CD1c-positive myeloid dendritic cell (primary cell): ENCODE data around the gene COL23A1.
"Not testable (repeated sequence)": the region's sequence is repeated elsewhere in the genome, so short reads cannot be mapped to it uniquely, and the experiment has no call there.

Source experiments
- DNase-seq: peaks from one replicate; pipeline ENCODE4 v3.0.0-alpha.2; 2016; ENCODE audit errors: extremely low spot score

Gene COL23A1

GRCh38 chr5:178505639-178506407 is 84.4 kb downstream of the COL23A1 start:
- no peak for DNase-seq

GRCh38 chr5:178504340-178504960 is 85.7 kb downstream of the COL23A1 start:
- DNase-seq: no peak

DNA sequence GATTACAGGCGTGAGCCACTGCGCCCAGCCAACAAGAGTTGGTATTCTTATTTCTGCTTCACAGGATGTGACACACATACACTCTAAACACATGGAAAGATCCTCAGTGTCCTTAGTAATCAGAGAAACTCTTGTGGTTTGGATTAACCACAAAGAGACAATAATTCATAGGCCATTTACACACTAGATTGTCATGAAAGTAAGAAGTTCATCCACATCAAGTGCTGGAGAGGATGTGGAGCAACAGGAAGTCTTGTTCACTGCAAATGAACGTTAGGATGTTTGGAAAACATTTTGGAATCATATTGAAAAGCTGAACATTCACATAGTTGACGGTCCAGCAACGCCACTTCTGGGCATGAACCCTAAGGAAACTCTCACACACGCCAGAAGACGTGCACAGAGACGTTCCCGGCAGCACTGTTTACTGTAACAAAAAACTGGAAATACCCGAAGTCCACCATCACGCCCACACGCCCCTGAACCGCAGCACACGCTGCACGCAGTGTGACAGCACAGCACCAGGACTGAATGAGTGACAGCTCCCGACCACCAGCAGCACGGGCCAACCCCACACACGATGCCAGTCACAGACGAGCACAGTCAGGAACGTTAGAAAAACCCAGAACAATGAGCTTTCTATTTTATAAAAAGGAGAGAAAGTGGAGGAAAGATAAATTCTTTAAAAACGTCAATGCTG is 87.6 kb downstream of the COL23A1 start:
- DNase-seq: no peak

- DNase-seq: no peak
Observed at GRCh38 chr5:178499352-178499751, 90.8 kb downstream of the COL23A1 start.

- peak; percentile 70 for DNase-seq
Observed at GRCh38 chr5:178496642-178497041, 93.6 kb downstream of the COL23A1 start.

DNA sequence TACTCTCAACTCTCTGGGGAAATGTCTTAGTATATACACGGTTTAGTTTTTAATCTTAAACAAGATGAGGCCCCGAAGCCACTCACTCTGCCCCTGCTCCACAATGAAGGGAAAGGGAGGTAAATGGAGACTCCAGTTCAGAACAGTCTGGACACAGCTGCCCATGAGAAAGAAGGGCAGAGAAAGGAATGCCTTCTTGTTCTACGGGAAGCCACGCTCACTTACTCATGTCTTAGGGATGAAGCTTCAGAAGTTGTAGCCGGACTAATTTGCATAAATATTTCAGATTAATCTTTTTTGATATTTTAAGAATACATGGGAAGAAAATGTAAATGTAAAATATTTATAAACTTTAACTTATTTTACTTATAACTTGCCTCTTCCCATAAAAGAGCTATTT is 94.0 kb downstream of the COL23A1 start:
- DNase-seq: no peak

GRCh38 chr5:178495706-178496105 is 94.5 kb downstream of the COL23A1 start:
- DNase-seq: peak; percentile 34

DNA sequence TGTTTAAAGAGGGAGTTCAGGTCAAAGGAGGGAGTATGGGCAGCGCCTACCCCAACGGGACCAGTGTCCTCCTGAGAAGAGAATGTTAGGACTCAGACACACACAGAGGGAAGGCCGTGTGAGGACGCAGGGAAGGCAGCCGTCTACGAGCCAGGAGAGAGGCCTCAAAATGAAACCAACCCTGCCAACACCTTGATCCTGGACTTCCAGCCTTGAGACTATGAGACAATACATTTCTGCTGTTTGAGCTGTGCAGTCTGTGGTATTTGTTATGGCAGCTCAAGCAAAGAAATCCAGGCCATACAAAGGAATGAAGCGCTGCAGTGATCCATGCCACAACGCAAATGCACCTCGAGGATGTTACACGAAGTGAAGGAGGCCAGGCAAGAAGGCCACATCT is 97.9 kb downstream of the COL23A1 start:
- DNase-seq: no peak

DNA sequence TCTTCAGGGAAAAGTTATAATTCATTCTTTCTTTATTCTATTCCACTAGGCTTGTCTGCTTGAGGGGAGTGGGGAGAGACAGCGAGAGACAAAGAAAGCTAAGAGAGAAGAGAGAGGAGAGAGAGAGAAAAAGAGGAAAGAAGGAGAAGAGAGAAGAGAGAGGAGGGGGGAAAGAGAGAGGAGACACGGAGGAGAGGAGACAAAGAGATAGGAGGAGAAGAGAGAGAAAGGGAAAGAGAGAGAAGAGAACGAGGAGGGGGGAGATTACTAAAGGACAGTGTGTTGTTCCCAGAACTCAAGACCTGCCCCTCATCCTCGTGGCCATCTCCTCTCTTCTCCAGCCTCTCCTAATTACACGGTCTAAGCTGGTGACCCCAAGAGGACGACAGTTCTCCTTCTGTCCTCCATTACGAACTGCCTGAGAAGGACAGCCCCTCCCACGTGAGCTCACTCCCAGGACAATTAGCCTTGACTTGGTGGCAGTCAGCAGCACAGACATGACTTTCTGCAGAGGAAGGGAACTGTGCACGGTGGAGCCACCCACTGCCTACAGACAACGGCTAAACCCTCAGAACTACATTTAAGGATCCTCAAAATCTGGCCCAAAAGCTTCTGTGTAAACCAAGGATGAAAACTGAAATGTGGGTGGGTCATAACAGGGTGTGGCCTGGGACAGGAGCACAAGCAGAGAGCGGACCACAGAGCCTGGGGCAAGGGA is 99.1 kb downstream of the COL23A1 start:
- DNase-seq: peak; percentile 91

- DNase-seq: peak; percentile 52
Observed at GRCh38 chr5:178489271-178489976, 100.8 kb downstream of the COL23A1 start.

- DNase-seq: no peak
Observed at GRCh38 chr5:178488696-178489095, 101.5 kb downstream of the COL23A1 start.

GRCh38 chr5:178487911-178488600 is 102.1 kb downstream of the COL23A1 start:
- no peak for DNase-seq

- not testable (repeated sequence) for DNase-seq
Observed at GRCh38 chr5:178486878-178487512, 103.2 kb downstream of the COL23A1 start.

GRCh38 chr5:178486239-178486641 is 104.0 kb downstream of the COL23A1 start:
- peak; percentile 53 for DNase-seq

GRCh38 chr5:178483620-178484019 is 106.6 kb downstream of the COL23A1 start:
- peak; percentile 88 for DNase-seq

DNA sequence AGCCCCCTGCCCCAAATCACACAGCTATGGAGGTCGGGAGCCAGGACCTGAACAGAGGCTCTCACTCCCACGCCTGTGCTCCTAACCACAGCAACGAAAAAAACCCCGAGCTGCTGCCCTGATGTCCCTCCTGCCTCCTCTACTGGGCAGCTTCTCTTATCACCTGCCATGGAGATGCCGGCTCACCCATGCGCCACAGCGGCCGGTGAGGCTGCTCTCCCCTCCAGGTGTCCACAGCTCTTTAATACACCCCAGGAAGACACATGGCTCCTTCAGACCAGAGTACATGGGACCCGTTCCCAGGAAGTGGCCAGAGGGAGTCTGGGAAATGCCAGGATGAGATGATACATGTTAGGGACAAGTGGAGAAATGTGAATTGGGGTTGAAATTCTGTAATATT is 110.9 kb downstream of the COL23A1 start:
- DNase-seq: no peak

GRCh38 chr5:178478370-178478769 is 111.8 kb downstream of the COL23A1 start:
- DNase-seq: peak; percentile 59

- DNase-seq: no peak
Observed at GRCh38 chr5:178477802-178478201, 112.4 kb downstream of the COL23A1 start.

GRCh38 chr5:178476972-178477754 is 113.0 kb downstream of the COL23A1 start:
- DNase-seq: peak; percentile 83

GRCh38 chr5:178476531-178476930 is 113.7 kb downstream of the COL23A1 start:
- peak; percentile 11 for DNase-seq
